Endodermal cell (in vitro differentiated cells): ENCODE measurements around the gene ZNF750. TPM values are rescaled to one million over a fixed set of nuclear protein-coding genes. Genes with fewer than 3 reads are reported as not detected.

Experiments
- DNase-seq: peaks from one replicate; pipeline ENCODE4 v3.0.0-alpha.2; 2017
- H3K27ac ChIP-seq: 2 replicates; pipeline ENCODE4 v1.5.1; 2013; ENCODE audit warnings: mild to moderate bottlenecking, low read depth, low read length, moderate library complexity
- H3K27me3 ChIP-seq: 2 replicates; pipeline ENCODE4 v1.6.1; 2013; ENCODE audit warnings: mild to moderate bottlenecking, low read length, moderate library complexity; ENCODE audit not compliant: insufficient read depth, control insufficient read depth, poor library complexity, severe bottlenecking
- H3K36me3 ChIP-seq: 2 replicates; pipeline ENCODE4 v1.7.0; 2013; ENCODE audit warnings: mild to moderate bottlenecking, low read length, moderate library complexity; ENCODE audit not compliant: control insufficient read depth, insufficient read depth
- H3K4me1 ChIP-seq: one replicate; pipeline ENCODE4 v1.7.0; 2013; ENCODE audit warnings: low read length; ENCODE audit not compliant: control insufficient read depth, insufficient read depth
- H3K4me3 ChIP-seq: 2 replicates; pipeline ENCODE4 v1.5.1; 2013; ENCODE audit warnings: mild to moderate bottlenecking, low read length, moderate library complexity
- H3K9ac ChIP-seq: 2 replicates; pipeline ENCODE4 v1.6.1; 2013; ENCODE audit warnings: mild to moderate bottlenecking, low read length, moderate library complexity; ENCODE audit not compliant: poor library complexity, severe bottlenecking; ENCODE audit errors: extremely low read depth
- H3K9me3 ChIP-seq: 2 replicates; pipeline ENCODE4 v1.6.1; 2013; ENCODE audit warnings: mild to moderate bottlenecking, low read length, moderate library complexity; ENCODE audit not compliant: control insufficient read depth
- H3K27ac Mint-ChIP-seq: 2 replicates; pipeline ENCODE4 v1.8.0; 2020; ENCODE audit warnings: mixed read lengths
- H3K27me3 Mint-ChIP-seq: 2 replicates; pipeline ENCODE4 v1.8.0; 2021; ENCODE audit warnings: mild to moderate bottlenecking, mixed read lengths; ENCODE audit not compliant: insufficient read depth
- H3K36me3 Mint-ChIP-seq: 2 replicates; pipeline ENCODE4 v1.8.0; 2020; ENCODE audit warnings: low read depth, mixed read lengths
- H3K4me1 Mint-ChIP-seq: 2 replicates; pipeline ENCODE4 v1.8.0; 2020; ENCODE audit warnings: mixed read lengths
- H3K4me3 Mint-ChIP-seq: 2 replicates; pipeline ENCODE4 v1.8.0; 2020; ENCODE audit warnings: mild to moderate bottlenecking, moderate library complexity, mixed read lengths
- H3K9me3 Mint-ChIP-seq: 2 replicates; pipeline ENCODE4 v1.8.0; 2020; ENCODE audit warnings: mild to moderate bottlenecking, mixed read lengths
- CTCF ChIP-seq: fragments of 200-600 bp; sonication (generic); conservative IDR thresholded peaks from 2 replicates; pipeline ENCODE4 v1.5.0; 2021; ENCODE audit warnings: antibody characterized with exemption, mild to moderate bottlenecking
- WGBS, 2 experiments: methylation state at CpG; one replicate each; pipeline versions ENCODE4 v1.1.5 to v1.1.7; 2013; ENCODE audit warnings: missing lambda C conversion rate in 2 of 2, mixed read lengths in 1 of 2; ENCODE audit not compliant: insufficient coverage in 1 of 2, insufficient read length in 1 of 2; 5-methylcytosine and 5-hydroxymethylcytosine counted together
- total RNA-seq, 2 donors: library from RNA; stranded (reverse); fragmentation: NEBNext Ultra II Directional in 1 of 2; extraction: Animal tissue kit (Norgen Biotek cat#: 25700) in 1 of 2; gene quantifications; 2 replicates in 1 of 2; 3 replicates in 1 of 2; pipeline ENCODE4 v1.2.1, GENCODE V29; 2021

Gene ZNF750
- total RNA-seq, 2 donors from 2014 or later: not detected

- H3K9me3 ChIP-seq: no peaks in the 10 kb centered on the region
- peaks cover 24% of the 10 kb centered on the region for H3K36me3 Mint-ChIP-seq
- no peaks in the 10 kb centered on the region for H3K27me3 ChIP-seq
- H3K9ac ChIP-seq: no peak overlapping the region
- H3K36me3 ChIP-seq: peaks cover 4% of the 10 kb centered on the region
- no peak overlapping the region for H3K4me3 ChIP-seq
- DNase-seq: no peak
- H3K27me3 Mint-ChIP-seq: no peaks in the 10 kb centered on the region
- no peak for TF ChIP-seq CTCF
- no peak overlapping the region for H3K4me3 Mint-ChIP-seq
- H3K27ac ChIP-seq: no peak overlapping the region
- peaks cover 3% of the 10 kb centered on the region for H3K4me1 Mint-ChIP-seq
- no peak overlapping the region for H3K27ac Mint-ChIP-seq
- H3K4me1 ChIP-seq: no peaks in the 10 kb centered on the region
- WGBS, 2 experiments: 91 to 94% methylated on average over 13 to 20 of the region's 21 CpGs
- H3K9me3 Mint-ChIP-seq: no peaks in the 10 kb centered on the region
Observed at GRCh38 chr17:82881324-82881823, 41.6 kb upstream of the ZNF750 start.

- peaks cover 4% of the 10 kb centered on the region for H3K36me3 ChIP-seq
- peaks cover 3% of the 10 kb centered on the region for H3K4me1 ChIP-seq
- Mint-ChIP-seq H3K4me1 (peaks cover 4% of the 10 kb centered on the region), H3K4me3 (no peak overlapping the region), H3K36me3 (peaks cover 20% of the 10 kb centered on the region), H3K27me3 (no peaks in the 10 kb centered on the region), H3K9me3 (no peaks in the 10 kb centered on the region), H3K27ac (peak overlapping the region; percentile 80)
- H3K9ac ChIP-seq: no peak overlapping the region
- DNase-seq: no peak
- no peaks in the 10 kb centered on the region for H3K27me3 ChIP-seq
- no peaks in the 10 kb centered on the region for H3K9me3 ChIP-seq
- no peak overlapping the region for H3K4me3 ChIP-seq
- no peak overlapping the region for H3K27ac ChIP-seq
- 93 to 94% methylated on average over 17 to 25 of the region's 25 CpGs for WGBS, 2 experiments
- no peak for TF ChIP-seq CTCF
Observed at GRCh38 chr17:82880620-82881323, 41.0 kb upstream of the ZNF750 start.

GRCh38 chr17:82879241-82879640 lies 39.4 kb upstream of the ZNF750 start:
- no peak overlapping the region for H3K4me3 ChIP-seq
- 90 to 95% methylated on average over 14 to 15 of the region's 15 CpGs for WGBS, 2 experiments
- no peaks in the 10 kb centered on the region for H3K9me3 ChIP-seq
- H3K36me3 ChIP-seq: peaks cover 4% of the 10 kb centered on the region
- no peaks in the 10 kb centered on the region for H3K27me3 ChIP-seq
- peaks cover 3% of the 10 kb centered on the region for H3K4me1 ChIP-seq
- Mint-ChIP-seq H3K36me3 (peaks cover 19% of the 10 kb centered on the region), H3K4me3 (no peak overlapping the region), H3K4me1 (peaks cover 15% of the 10 kb centered on the region), H3K9me3 (no peaks in the 10 kb centered on the region), H3K27me3 (no peaks in the 10 kb centered on the region), H3K27ac (peak overlapping the region; percentile 40)
- no peak overlapping the region for H3K9ac ChIP-seq
- H3K27ac ChIP-seq: no peak overlapping the region
- TF ChIP-seq CTCF: no peak
- DNase-seq: no peak
